OCI-LY7 (cell line): ENCODE measurements around the gene FANCE. TPM values are rescaled to one million over a fixed set of nuclear protein-coding genes. Genes with fewer than 3 reads are reported as not detected.
"Not testable (repeated sequence)": the region's sequence is repeated elsewhere in the genome, so short reads cannot be mapped to it uniquely, and the experiment has no call there.

Source experiments
- BruUV-seq: library from RNA; stranded (reverse); fragments of 400-500 nt; replicated peaks from 2 replicates; lab custom pipeline; 2021; lab: Mats Ljungman, UMichigan
- CTCF ChIA-PET: fragments of 300-600 bp; sonication (Branson Sonifier 250); formaldehyde crosslinking; loops from one replicate; lab custom pipeline; 2022; ENCODE audit warnings: antibody characterized with exemption; ENCODE audit not compliant: unreplicated experiment; lab: Charles Lee
- POLR2A ChIA-PET: fragments of 300-600 bp; sonication (Branson Sonifier 250); formaldehyde crosslinking; loops from one replicate; lab custom pipeline; 2022; ENCODE audit warnings: antibody characterized with exemption; lab: Charles Lee
- DNase-seq: peaks from one replicate; pipeline ENCODE4 v3.0.0-alpha.2; 2015; ENCODE audit warnings: low spot score
- H2AFZ ChIP-seq: fragments of 200-600 bp; sonication (generic), shearing (Covaris generic); 2 replicates; pipeline ENCODE4 v1.6.1; 2014; ENCODE audit warnings: mild to moderate bottlenecking, antibody characterized with exemption, low read length, moderate library complexity
- H3K27ac ChIP-seq: fragments of 200-600 bp; sonication (generic); 2 replicates; pipeline ENCODE4 v1.5.1; 2014; ENCODE audit warnings: mixed run types, low read depth, mild to moderate bottlenecking, moderate library complexity, low read length, inconsistent platforms; ENCODE audit not compliant: poor library complexity, severe bottlenecking
- H3K36me3 ChIP-seq: fragments of 200-600 bp; sonication (generic); 2 replicates; pipeline ENCODE4 v1.6.1; 2014; ENCODE audit warnings: mild to moderate bottlenecking, antibody characterized with exemption, low read length, moderate library complexity, mixed read lengths; ENCODE audit not compliant: insufficient read depth
- H3K4me1 ChIP-seq: fragments of 200-600 bp; sonication (generic); 2 replicates; pipeline ENCODE4 v1.5.1; 2014; ENCODE audit warnings: mild to moderate bottlenecking, low read length; ENCODE audit not compliant: insufficient read depth, poor library complexity, severe bottlenecking
- H3K4me2 ChIP-seq: fragments of 200-600 bp; sonication (generic); 2 replicates; pipeline ENCODE4 v1.6.1; 2014; ENCODE audit warnings: mild to moderate bottlenecking, low read length
- H3K4me3 ChIP-seq: fragments of 200-600 bp; sonication (generic); 2 replicates; pipeline ENCODE4 v1.5.1; 2014; ENCODE audit warnings: mild to moderate bottlenecking, low read depth, low read length; ENCODE audit not compliant: poor library complexity, severe bottlenecking
- H3K79me2 ChIP-seq: fragments of 200-600 bp; sonication (generic); 2 replicates; pipeline ENCODE4 v1.6.1; 2016; ENCODE audit warnings: low read depth, mild to moderate bottlenecking, low read length, moderate library complexity, mixed read lengths; ENCODE audit not compliant: insufficient read depth
- H3K9me2 ChIP-seq: fragments of 200-600 bp; sonication (generic); 2 replicates; pipeline ENCODE4 v1.6.1; 2016; ENCODE audit warnings: mild to moderate bottlenecking, low read length, mixed read lengths; ENCODE audit not compliant: insufficient read depth
- H3K9me3 ChIP-seq: fragments of 200-600 bp; sonication (generic); 2 replicates; pipeline ENCODE4 v1.6.1; 2014; ENCODE audit warnings: mild to moderate bottlenecking, mixed run types, low read length, mixed read lengths
- H4K20me1 ChIP-seq: fragments of 200-600 bp; sonication (generic); 2 replicates; pipeline ENCODE4 v1.6.1; 2014; ENCODE audit warnings: mild to moderate bottlenecking, antibody characterized with exemption, low read length, moderate library complexity, mixed read lengths; ENCODE audit not compliant: insufficient read depth
- CTCF ChIP-seq: fragments of 200-600 bp; sonication (generic); conservative IDR thresholded peaks from 2 replicates; pipeline ENCODE4 v1.5.1; 2014; ENCODE audit warnings: mild to moderate bottlenecking, antibody characterized with exemption, low read length, moderate library complexity, mixed read lengths
- EZH2phosphoT487 ChIP-seq: fragments of 200-600 bp; sonication (generic); IDR thresholded peaks from 2 replicates; pipeline ENCODE4 v1.6.1; 2018; ENCODE audit warnings: low read depth, borderline replicate concordance, mild to moderate bottlenecking, mixed run types, antibody characterized with exemption, low read length, moderate library complexity, mixed read lengths
- intact Hi-C: fragments of 100-400 bp; cut with micrococcal nuclease; formaldehyde crosslinking; loops from one replicate; pipeline ENCODE4 v1.10.0; 2022; ENCODE audit not compliant: unreplicated experiment
- total RNA-seq, 2 experiments: library from RNA; depleted of rRNA in 1 of 2; stranded (reverse); fragments of >200 nt in 1 of 2; shearing (Covaris generic) in 1 of 2; gene quantifications; 2 replicates each; pipeline ENCODE4 v1.2.3, GENCODE V29; 2014 to 2022

Gene FANCE
- total RNA-seq, 2 experiments from 2014 or later: 14.4 to 17.4 TPM

- no peaks in the 10 kb centered on the region for H3K79me2 ChIP-seq
- H3K4me3 ChIP-seq: no peak overlapping the region
- H2AFZ ChIP-seq: no peak overlapping the region
- no peak for DNase-seq
- TF ChIP-seq EZH2phosphoT487 (no peak), CTCF (no peak)
- intact Hi-C loops: no loop called here
- H4K20me1 ChIP-seq: no peaks in the 10 kb centered on the region
- no peak overlapping the region for H3K4me2 ChIP-seq
- no peaks in the 10 kb centered on the region for H3K9me2 ChIP-seq
- H3K9me3 ChIP-seq: peaks cover 5% of the 10 kb centered on the region; the same call in 1 of the 2 replicates
- H3K4me1 ChIP-seq: no peaks in the 10 kb centered on the region
- no peak overlapping the region for H3K27ac ChIP-seq
- no TSS peak for BruUV-seq
- H3K36me3 ChIP-seq: peaks cover 7% of the 10 kb centered on the region; the same call in 1 of the 2 replicates
- ChIA-PET CTCF (no interaction called here), POLR2A (no interaction called here)
Measured at GRCh38 chr6:35432291-35432690, 19.8 kb upstream of the FANCE start.

- CTCF ChIA-PET, H3K4me1 ChIP-seq: not testable (repeated sequence)
Measured at GRCh38 chr6:35432702-35433101, 19.4 kb upstream of the FANCE start.

GRCh38 chr6:35435074-35435837 is 16.9 kb upstream of the FANCE start:
- no peak for DNase-seq
- no peaks in the 10 kb centered on the region for H3K9me3 ChIP-seq
- H4K20me1 ChIP-seq: no peaks in the 10 kb centered on the region
- intact Hi-C loops: no loop called here
- ChIA-PET CTCF (no interaction called here), POLR2A (no interaction called here)
- no peak overlapping the region for H2AFZ ChIP-seq
- no peaks in the 10 kb centered on the region for H3K4me1 ChIP-seq
- no peaks in the 10 kb centered on the region for H3K9me2 ChIP-seq
- H3K36me3 ChIP-seq: no peaks in the 10 kb centered on the region
- no TSS peak for BruUV-seq
- no peaks in the 10 kb centered on the region for H3K79me2 ChIP-seq
- H3K27ac ChIP-seq: no peak overlapping the region
- TF ChIP-seq CTCF (no peak), EZH2phosphoT487 (no peak)
- H3K4me2 ChIP-seq: no peak overlapping the region
- H3K4me3 ChIP-seq: no peak overlapping the region

More at GRCh38 chr6:35432702-35433101, 19.4 kb upstream of the FANCE start:
- H3K79me2 ChIP-seq, intact Hi-C loops, H3K9me2 ChIP-seq, H3K4me3 ChIP-seq, BruUV-seq, H3K36me3 ChIP-seq, DNase-seq, H4K20me1 ChIP-seq, H3K27ac ChIP-seq, H3K4me2 ChIP-seq, H3K9me3 ChIP-seq, H2AFZ ChIP-seq, POLR2A ChIA-PET: not testable (repeated sequence)
